H9 (cell line): ENCODE results near the gene KNG1. TPM values are rescaled to one million over a fixed set of nuclear protein-coding genes. Genes with fewer than 3 reads are reported as not detected.

Experiments used
- DNase-seq: peaks from one replicate; pipeline ENCODE4 v3.0.0-alpha.2; 2017
- H2AFZ ChIP-seq: one replicate; pipeline ENCODE4 v1.6.1; 2013; ENCODE audit warnings: mild to moderate bottlenecking, low read length, control low read depth, moderate library complexity
- H2AK5ac ChIP-seq: 2 replicates; pipeline ENCODE4 v1.6.1; 2013; ENCODE audit warnings: low read length, control low read depth, mixed read lengths; ENCODE audit not compliant: insufficient read length
- H2BK120ac ChIP-seq: one replicate; pipeline ENCODE4 v1.6.1; 2013; ENCODE audit warnings: low read depth, mild to moderate bottlenecking, low read length, control low read depth, inconsistent platforms; ENCODE audit not compliant: poor library complexity, severe bottlenecking
- H2BK12ac ChIP-seq: 2 replicates; pipeline ENCODE4 v1.6.1; 2013; ENCODE audit warnings: low read length, control low read depth, mixed read lengths, low read depth; ENCODE audit not compliant: insufficient read length
- H2BK15ac ChIP-seq: 2 replicates; pipeline ENCODE4 v1.6.1; 2013; ENCODE audit warnings: low read depth, low read length, control low read depth
- H2BK20ac ChIP-seq: one replicate; pipeline ENCODE4 v1.6.1; 2013; ENCODE audit warnings: low read depth, mild to moderate bottlenecking, low read length, control low read depth, inconsistent platforms; ENCODE audit not compliant: poor library complexity, severe bottlenecking
- H2BK5ac ChIP-seq: 2 replicates; pipeline ENCODE4 v1.6.1; 2013; ENCODE audit warnings: low read length, control low read depth, mixed read lengths; ENCODE audit not compliant: insufficient read length
- H3K14ac ChIP-seq: 2 replicates; pipeline ENCODE4 v1.6.1; 2013; ENCODE audit warnings: low read length, control low read depth; ENCODE audit not compliant: insufficient read depth
- H3K18ac ChIP-seq: 2 replicates; pipeline ENCODE4 v1.6.1; 2013; ENCODE audit warnings: low read depth, mild to moderate bottlenecking, mixed read lengths, low read length, control low read depth; ENCODE audit not compliant: insufficient read length
- H3K23ac ChIP-seq: 2 replicates; pipeline ENCODE4 v1.6.1; 2013; ENCODE audit warnings: low read length, control low read depth, mixed read lengths, low read depth; ENCODE audit not compliant: insufficient read length
- H3K23me2 ChIP-seq: 2 replicates; pipeline ENCODE4 v1.6.1; 2013; ENCODE audit warnings: low read depth, mild to moderate bottlenecking, mixed read lengths, low read length, control low read depth; ENCODE audit not compliant: insufficient read length, poor library complexity, severe bottlenecking
- H3K27ac ChIP-seq: 2 replicates; pipeline ENCODE4 v1.5.1; 2013; ENCODE audit warnings: low read length, control low read depth, mixed read lengths, low read depth; ENCODE audit not compliant: insufficient read length
- H3K27me3 ChIP-seq: 2 replicates; pipeline ENCODE4 v1.6.1; 2013; ENCODE audit warnings: low read length, control low read depth, inconsistent platforms; ENCODE audit not compliant: insufficient read depth
- H3K4ac ChIP-seq: 2 replicates; pipeline ENCODE4 v1.6.1; 2013; ENCODE audit warnings: low read depth, mild to moderate bottlenecking, control low read depth, inconsistent platforms, low read length, moderate library complexity
- H3K4me1 ChIP-seq: 2 replicates; pipeline ENCODE4 v1.6.1; 2013; ENCODE audit warnings: low read length, control low read depth, inconsistent platforms; ENCODE audit not compliant: insufficient read depth
- H3K4me2 ChIP-seq: 2 replicates; pipeline ENCODE4 v1.6.1; 2013; ENCODE audit warnings: low read length, control low read depth, mixed read lengths; ENCODE audit not compliant: insufficient read length, insufficient read depth
- H3K56ac ChIP-seq: 2 replicates; pipeline ENCODE4 v1.6.1; 2013; ENCODE audit warnings: low read depth, mild to moderate bottlenecking, mixed read lengths, low read length, control low read depth; ENCODE audit not compliant: insufficient read length
- H3K79me1 ChIP-seq: 2 replicates; pipeline ENCODE4 v1.6.1; 2013; ENCODE audit warnings: low read depth, mild to moderate bottlenecking, moderate library complexity, low read length, control low read depth, inconsistent platforms; ENCODE audit not compliant: insufficient read depth, poor library complexity, severe bottlenecking
- H3K79me2 ChIP-seq: 2 replicates; pipeline ENCODE4 v1.6.1; 2013; ENCODE audit warnings: low read length, control low read depth, inconsistent platforms; ENCODE audit not compliant: insufficient read depth
- H3K9ac ChIP-seq: 2 replicates; pipeline ENCODE4 v1.6.1; 2013; ENCODE audit warnings: low read length, control low read depth, mixed read lengths; ENCODE audit not compliant: insufficient read length; ENCODE audit errors: extremely low read depth
- H3K9me3 ChIP-seq: one replicate; pipeline ENCODE4 v1.6.1; 2013; ENCODE audit warnings: low read depth, low read length, inconsistent platforms; ENCODE audit not compliant: control insufficient read depth
- H3T11ph ChIP-seq: one replicate; pipeline ENCODE4 v1.6.1; 2013; ENCODE audit warnings: mild to moderate bottlenecking, low read length, control low read depth, inconsistent platforms
- H4K20me1 ChIP-seq: one replicate; pipeline ENCODE4 v1.6.1; 2013; ENCODE audit not compliant: control insufficient read depth, insufficient read length, insufficient read depth
- H4K5ac ChIP-seq: 2 replicates; pipeline ENCODE4 v1.6.1; 2013; ENCODE audit warnings: low read depth, mild to moderate bottlenecking, mixed read lengths, low read length, control low read depth; ENCODE audit not compliant: insufficient read length
- H4K8ac ChIP-seq: replicated peaks from 2 replicates; pipeline ENCODE4 v1.6.1; 2013; ENCODE audit warnings: low read length, control low read depth, mixed read lengths, low read depth; ENCODE audit not compliant: insufficient read length
- H4K91ac ChIP-seq: 2 replicates; pipeline ENCODE4 v1.6.1; 2013; ENCODE audit warnings: low read depth, mild to moderate bottlenecking, moderate library complexity, mixed read lengths, low read length, control low read depth; ENCODE audit not compliant: insufficient read length
- H3K27ac Mint-ChIP-seq, 3 experiments: 2 replicates in 2 of 3; 3 replicates in 1 of 3; pipeline ENCODE4 v1.8.0; 2020 to 2021; ENCODE audit warnings: mixed read lengths in 3 of 3, mild to moderate bottlenecking in 1 of 3, moderate library complexity in 1 of 3
- H3K27me3 Mint-ChIP-seq: 2 replicates; pipeline ENCODE4 v1.8.0; 2021; ENCODE audit warnings: low read depth, mild to moderate bottlenecking, moderate library complexity, mixed read lengths
- H3K36me3 Mint-ChIP-seq, 3 experiments: 2 replicates in 2 of 3; 3 replicates in 1 of 3; pipeline ENCODE4 v1.8.0; 2020 to 2021; ENCODE audit warnings: low read depth in 3 of 3, mixed read lengths in 3 of 3; ENCODE audit not compliant: insufficient read depth in 1 of 3
- H3K4me1 Mint-ChIP-seq, 2 experiments: 2 replicates each; pipeline ENCODE4 v1.8.0; 2020; ENCODE audit warnings: mixed read lengths in 2 of 2
- H3K4me3 Mint-ChIP-seq, 2 experiments: 2 replicates in 1 of 2; 3 replicates in 1 of 2; pipeline ENCODE4 v1.8.0; 2020 to 2021; ENCODE audit warnings: mild to moderate bottlenecking in 2 of 2, mixed read lengths in 2 of 2, moderate library complexity in 1 of 2
- H3K9me3 Mint-ChIP-seq, 2 experiments: 2 replicates in 1 of 2; 3 replicates in 1 of 2; pipeline ENCODE4 v1.8.0; 2020; ENCODE audit warnings: mild to moderate bottlenecking in 2 of 2, mixed read lengths in 2 of 2, moderate library complexity in 1 of 2
- WGBS: extraction: QIAGEN DNeasy Blood & Tissue Kit; methylation state at CpG from one replicate; pipeline ENCODE4 v1.1.7; 2013; ENCODE audit warnings: missing lambda C conversion rate, low lambda C conversion rate, mixed read lengths; ENCODE audit not compliant: insufficient read length; ENCODE audit errors: extremely low coverage; 5-methylcytosine and 5-hydroxymethylcytosine counted together
- long read RNA-seq: library from polyadenylated mRNA; unstranded; transcript quantifications from one replicate; pipeline ENCODE4 v2.0.0, GENCODE V29; 2020
- total RNA-seq: library from RNA; stranded (reverse); gene quantifications from 2 replicates; pipeline ENCODE4 v1.2.1, GENCODE V29; 2021
- TF ChIP-seq, protein P1 (sequence below): fragments of 200-600 bp; sonication (generic); conservative IDR thresholded peaks from 3 replicates; pipeline ENCODE4 v1.8.0; 2021; ENCODE audit warnings: antibody characterized with exemption, mild to moderate bottlenecking

Gene KNG1
- total RNA-seq = not detected in 2 replicates
- long read RNA-seq = 0 reads

GRCh38 chr3:186717039-186717457 lies at the start of gene KNG1:
KNG1 (plus strand) TSS chr3:186717359; CDS start chr3:186717543, 184 bp downstream.
- Histone ChIP-seq H3K4ac (no peak within 1 kb of the TSS), H3K56ac (no peak within 1 kb of the TSS), H3K27ac (no peak within 1 kb of the TSS), H3K27me3 (no peaks in the 10 kb centered on the region), H4K20me1 (no peaks in the 10 kb centered on the region), H4K8ac (no peak within 1 kb of the TSS), H2BK20ac (no peak within 1 kb of the TSS), H3K14ac (no peak within 1 kb of the TSS), H3T11ph (no peak within 1 kb of the TSS), H3K9me3 (no peaks in the 10 kb centered on the region), H4K91ac (no peak within 1 kb of the TSS), H3K79me2 (no peaks in the 10 kb centered on the region), H2BK15ac (no peak within 1 kb of the TSS), H2BK5ac (no peak within 1 kb of the TSS), H3K4me2 (no peak within 1 kb of the TSS), H3K9ac (no peak within 1 kb of the TSS), H3K23me2 (no peaks in the 10 kb centered on the region), H3K18ac (no peak within 1 kb of the TSS), H4K5ac (no peak within 1 kb of the TSS), H2BK12ac (no peak within 1 kb of the TSS), H2AFZ (no peak within 1 kb of the TSS), H2BK120ac (no peak within 1 kb of the TSS), H2AK5ac (no peak within 1 kb of the TSS), H3K79me1 (no peaks in the 10 kb centered on the region), H3K23ac (no peak within 1 kb of the TSS), H3K4me1 (no peaks in the 10 kb centered on the region)
- no CpG with 5 or more reads among the region's 3 CpGs for WGBS
- H3K27ac Mint-ChIP-seq = peak within 1 kb of the TSS in 1 of 3 experiments; percentile 17; a peak in 1 of 7 replicates
- no peak within 1 kb of the TSS for H3K4me3 Mint-ChIP-seq
- TF ChIP-seq, protein P1, sequence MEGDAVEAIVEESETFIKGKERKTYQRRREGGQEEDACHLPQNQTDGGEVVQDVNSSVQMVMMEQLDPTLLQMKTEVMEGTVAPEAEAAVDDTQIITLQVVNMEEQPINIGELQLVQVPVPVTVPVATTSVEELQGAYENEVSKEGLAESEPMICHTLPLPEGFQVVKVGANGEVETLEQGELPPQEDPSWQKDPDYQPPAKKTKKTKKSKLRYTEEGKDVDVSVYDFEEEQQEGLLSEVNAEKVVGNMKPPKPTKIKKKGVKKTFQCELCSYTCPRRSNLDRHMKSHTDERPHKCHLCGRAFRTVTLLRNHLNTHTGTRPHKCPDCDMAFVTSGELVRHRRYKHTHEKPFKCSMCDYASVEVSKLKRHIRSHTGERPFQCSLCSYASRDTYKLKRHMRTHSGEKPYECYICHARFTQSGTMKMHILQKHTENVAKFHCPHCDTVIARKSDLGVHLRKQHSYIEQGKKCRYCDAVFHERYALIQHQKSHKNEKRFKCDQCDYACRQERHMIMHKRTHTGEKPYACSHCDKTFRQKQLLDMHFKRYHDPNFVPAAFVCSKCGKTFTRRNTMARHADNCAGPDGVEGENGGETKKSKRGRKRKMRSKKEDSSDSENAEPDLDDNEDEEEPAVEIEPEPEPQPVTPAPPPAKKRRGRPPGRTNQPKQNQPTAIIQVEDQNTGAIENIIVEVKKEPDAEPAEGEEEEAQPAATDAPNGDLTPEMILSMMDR = no peak
- no peaks in the 10 kb centered on the region for H3K9me3 Mint-ChIP-seq
- H3K27me3 Mint-ChIP-seq = no peaks in the 10 kb centered on the region; the same call in 1 of the 2 replicates
- no peaks in the 10 kb centered on the region; a peak in 1 of 7 replicates for H3K36me3 Mint-ChIP-seq
- DNase-seq = no peak
- peaks cover 0 to 10% of the 10 kb centered on the region in 2 experiments; a peak in 2 of 4 replicates for H3K4me1 Mint-ChIP-seq
